Muscle layer of colon (tissue), 2 donors: ENCODE measurements around the gene TSC2.

Source experiments
- H3K27ac ChIP-seq: one replicate; pipeline ENCODE4 v1.7.0; 2013; ENCODE audit warnings: low read depth, mild to moderate bottlenecking, low read length, moderate library complexity
- H3K27me3 ChIP-seq, 2 donors: one replicate each; pipeline ENCODE4 v1.7.0; 2013; ENCODE audit warnings: low read length in 2 of 2, mild to moderate bottlenecking in 2 of 2; ENCODE audit not compliant: insufficient read depth in 2 of 2, control insufficient read depth in 1 of 2
- H3K36me3 ChIP-seq: one replicate; pipeline ENCODE4 v1.7.0; 2013; ENCODE audit warnings: mild to moderate bottlenecking, low read length; ENCODE audit not compliant: insufficient read depth
- H3K4me1 ChIP-seq: one replicate; pipeline ENCODE4 v1.7.0; 2013; ENCODE audit warnings: mild to moderate bottlenecking, low read length; ENCODE audit not compliant: insufficient read depth
- H3K4me3 ChIP-seq, 2 donors: one replicate each; pipeline ENCODE4 v1.7.0; 2013; ENCODE audit warnings: low read length in 2 of 2, low read depth in 1 of 2, mild to moderate bottlenecking in 1 of 2, moderate library complexity in 1 of 2
- H3K9ac ChIP-seq: one replicate; pipeline ENCODE4 v1.7.0; 2013; ENCODE audit warnings: low read length
- H3K9me3 ChIP-seq: one replicate; pipeline ENCODE4 v1.7.0; 2013; ENCODE audit warnings: mild to moderate bottlenecking, low read length
- donor health status: abdominal sarcoma.
- donor health status: Adenocarcinoma of cecum.

TSC2 gene

GRCh38 chr16:2034696-2035430, 12.9 kb upstream of the TSC2 start:
- Histone ChIP-seq H3K36me3 (no peaks in the 10 kb centered on the region), H3K4me3 (peak overlapping the region in 1 of 2 donors; percentile 0), H3K4me1 (peaks cover 61% of the 10 kb centered on the region)

DNA sequence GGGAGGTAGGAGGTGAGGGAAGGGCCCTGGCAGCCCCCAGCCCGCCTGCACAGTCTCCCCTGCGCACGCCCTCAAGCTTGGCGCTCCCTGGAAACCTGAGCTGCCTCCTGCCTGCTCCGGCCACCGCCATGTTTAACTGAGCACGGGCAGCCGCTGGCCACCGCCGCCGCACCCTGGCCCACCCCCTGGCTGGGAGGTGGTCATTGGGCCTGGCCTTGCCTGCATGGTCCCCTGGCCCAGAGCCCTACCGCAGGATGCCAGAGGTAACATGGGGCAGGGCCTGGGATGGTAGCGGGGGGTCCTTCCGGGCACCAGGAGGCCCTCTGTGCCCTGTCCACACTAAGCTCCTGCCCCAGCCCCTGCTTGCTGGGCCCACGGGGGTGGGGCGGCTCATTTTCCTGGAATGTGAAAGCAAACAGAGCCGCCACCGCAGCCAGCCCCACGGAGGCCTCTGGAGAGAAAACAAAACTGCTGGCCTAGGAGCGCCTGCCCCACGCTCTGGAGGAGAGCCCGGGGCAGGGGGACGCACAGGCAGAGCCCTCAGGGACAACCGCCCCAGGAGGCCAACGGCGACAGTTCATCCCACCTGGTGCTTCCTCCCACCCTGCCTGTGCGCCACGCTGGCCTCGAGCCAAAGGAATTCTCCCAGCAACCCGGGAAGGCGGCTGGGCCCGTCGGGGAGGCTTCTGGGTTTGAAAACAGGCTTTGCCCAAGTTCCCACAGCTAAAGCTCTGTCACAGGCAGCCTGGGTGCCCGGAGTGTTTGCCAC, 12.2 kb upstream of the TSC2 start:
- Histone ChIP-seq H3K4me3 (peak overlapping the region in 1 of 2 donors; percentile 0), H3K9me3 (no peaks in the 10 kb centered on the region), H3K9ac (no peak overlapping the region), H3K4me1 (peaks cover 66% of the 10 kb centered on the region), H3K27ac (peak overlapping the region; percentile 64), H3K36me3 (no peaks in the 10 kb centered on the region), H3K27me3 (no peaks in the 10 kb centered on the region)

More at GRCh38 chr16:2034696-2035430, 12.9 kb upstream of the TSC2 start:
- H3K9me3 ChIP-seq: no peaks in the 10 kb centered on the region
- peak overlapping the region; percentile 64 for H3K27ac ChIP-seq
- no peak overlapping the region for H3K9ac ChIP-seq
- H3K27me3 ChIP-seq: no peaks in the 10 kb centered on the region

GRCh38 chr16:2036200-2036966, 11.4 kb upstream of the TSC2 start:
- no peaks in the 10 kb centered on the region for H3K9me3 ChIP-seq
- peak overlapping the region; percentile 64 for H3K27ac ChIP-seq
- no peaks in the 10 kb centered on the region for H3K27me3 ChIP-seq
- H3K4me1 ChIP-seq: peaks cover 66% of the 10 kb centered on the region
- H3K36me3 ChIP-seq: no peaks in the 10 kb centered on the region
- H3K4me3 ChIP-seq: no peak overlapping the region
- no peak overlapping the region for H3K9ac ChIP-seq

GRCh38 chr16:2037115-2037514, 10.7 kb upstream of the TSC2 start:
- no peak overlapping the region for H3K27ac ChIP-seq
- H3K4me3 ChIP-seq: no peak overlapping the region
- peaks cover 66% of the 10 kb centered on the region for H3K4me1 ChIP-seq
- no peak overlapping the region for H3K9ac ChIP-seq
- H3K27me3 ChIP-seq: no peaks in the 10 kb centered on the region
- H3K9me3 ChIP-seq: no peaks in the 10 kb centered on the region
- no peaks in the 10 kb centered on the region for H3K36me3 ChIP-seq

DNA sequence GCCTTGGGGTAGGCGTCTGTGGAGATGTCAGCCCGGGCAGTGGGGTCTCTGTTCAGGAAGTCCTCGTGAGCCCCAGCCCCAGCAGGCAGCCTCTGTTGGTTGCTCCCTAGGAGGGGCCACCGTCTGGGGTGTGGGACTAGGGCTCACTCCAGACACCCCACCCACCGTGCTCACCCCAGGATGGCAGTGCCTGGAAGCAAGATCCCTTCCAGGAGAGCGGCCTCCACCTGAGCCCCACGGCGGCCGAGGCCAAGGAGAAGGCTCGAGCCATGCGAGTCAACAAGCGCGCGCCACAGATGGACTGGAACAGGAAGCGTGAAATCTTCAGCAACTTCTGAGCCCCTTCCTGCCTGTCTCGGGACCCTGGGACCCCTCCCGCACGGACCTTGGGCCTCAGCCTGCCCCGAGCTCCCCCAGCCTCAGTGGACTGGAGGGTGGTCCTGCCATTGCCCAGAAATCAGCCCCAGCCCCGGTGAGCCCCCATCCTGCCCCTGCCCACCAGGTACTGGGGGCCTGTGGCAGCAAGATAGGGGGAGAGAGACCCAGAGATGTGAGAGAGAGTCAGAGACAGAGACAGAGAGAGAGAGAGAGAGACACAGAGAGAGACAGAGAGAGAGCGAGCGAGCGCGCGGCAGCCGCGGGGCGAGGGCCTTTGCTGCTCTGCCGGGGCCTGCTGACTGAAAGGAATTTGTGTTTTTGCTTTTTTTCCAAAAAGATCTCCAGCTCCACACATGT, 10.0 kb upstream of the TSC2 start:
- no peaks in the 10 kb centered on the region for H3K27me3 ChIP-seq
- no peak overlapping the region for H3K4me3 ChIP-seq
- peaks cover 66% of the 10 kb centered on the region for H3K4me1 ChIP-seq
- no peak overlapping the region for H3K9ac ChIP-seq
- H3K9me3 ChIP-seq: no peaks in the 10 kb centered on the region
- H3K36me3 ChIP-seq: no peaks in the 10 kb centered on the region
- no peak overlapping the region for H3K27ac ChIP-seq

DNA sequence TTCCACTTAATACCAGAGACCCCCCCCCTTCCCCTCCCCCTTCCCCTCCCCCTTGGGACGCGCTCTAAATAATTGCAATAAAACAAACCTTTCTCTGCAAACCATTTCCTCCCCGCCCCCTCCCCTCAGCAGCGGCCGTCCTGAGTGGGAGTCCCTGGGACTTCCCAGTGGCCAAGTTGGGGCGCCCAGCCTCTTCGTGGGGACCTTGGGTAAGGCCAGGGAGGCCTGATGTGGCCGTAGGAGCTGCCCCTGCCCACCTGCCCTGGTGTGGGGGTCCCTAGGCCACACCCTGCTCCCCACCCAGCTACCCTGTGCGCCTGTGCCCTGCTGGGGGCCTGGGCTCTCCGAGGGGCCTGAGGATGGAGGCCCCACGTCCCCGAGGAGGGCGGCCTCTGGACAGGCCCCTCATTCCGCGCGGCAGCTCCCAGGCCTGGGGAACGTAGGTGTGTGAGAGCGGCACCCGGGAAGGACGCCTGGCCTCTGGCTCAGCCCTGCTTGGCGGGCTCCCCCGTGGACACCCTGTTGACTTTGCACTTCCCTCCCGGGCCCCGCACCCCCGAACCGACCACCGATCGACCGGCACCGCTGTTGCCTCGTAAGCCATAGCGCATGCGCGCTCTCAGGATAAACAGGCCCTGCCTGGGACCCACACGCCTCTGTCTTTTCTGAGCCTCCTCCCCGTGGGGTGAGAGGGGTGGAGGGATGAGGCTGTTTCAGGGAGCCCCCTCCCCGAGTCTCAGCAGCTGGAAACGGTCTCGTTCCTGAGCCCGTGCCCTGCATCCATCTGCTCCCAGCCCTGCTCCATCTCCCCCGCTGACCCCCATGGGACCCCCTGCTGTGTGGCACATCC, 9.2 kb upstream of the TSC2 start:
- Histone ChIP-seq H3K9me3 (no peaks in the 10 kb centered on the region), H3K27me3 (no peaks in the 10 kb centered on the region), H3K27ac (peak overlapping the region; percentile 0), H3K4me3 (peak overlapping the region in 1 of 2 donors; percentile 18), H3K36me3 (no peaks in the 10 kb centered on the region), H3K9ac (peak overlapping the region; percentile 33), H3K4me1 (peaks cover 62% of the 10 kb centered on the region)

DNA sequence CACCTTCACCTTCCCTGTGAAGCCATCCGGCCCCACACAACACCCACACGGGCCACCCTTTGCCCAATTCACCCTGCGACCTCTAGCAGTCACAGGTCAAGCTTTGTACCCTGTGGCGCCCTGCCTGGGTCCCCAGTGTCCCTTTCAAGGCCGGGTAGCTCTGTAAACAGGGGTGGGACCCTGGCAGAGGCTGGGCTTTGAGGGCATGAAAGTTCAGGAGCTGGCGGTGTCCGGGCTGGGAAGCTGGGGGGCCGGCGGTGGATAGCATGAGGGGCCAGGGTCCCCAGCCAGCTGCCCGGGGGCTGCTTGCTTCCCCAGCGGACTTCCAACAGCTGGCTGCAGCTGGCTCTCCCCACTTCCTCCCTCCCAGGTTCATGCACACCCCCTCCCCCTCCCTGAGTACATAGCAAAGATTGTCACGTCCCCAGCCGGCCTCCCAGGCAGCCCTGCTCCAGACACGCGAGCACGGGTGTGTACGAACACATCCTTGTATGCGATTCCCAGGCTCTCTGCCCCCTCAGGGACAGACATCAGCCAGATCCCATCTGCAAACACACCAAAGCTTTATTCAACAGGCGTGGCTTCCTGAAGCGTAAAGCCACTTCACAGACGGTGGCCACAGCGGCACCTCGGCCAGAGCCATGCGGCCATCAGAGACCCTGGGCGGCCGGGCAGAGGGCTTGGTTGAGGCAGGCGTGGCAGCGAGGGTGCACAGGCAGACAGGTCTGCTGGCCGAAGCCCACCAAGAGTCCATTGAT, 8.3 kb upstream of the TSC2 start:
- H3K27me3 ChIP-seq: no peaks in the 10 kb centered on the region
- peaks cover 57% of the 10 kb centered on the region for H3K4me1 ChIP-seq
- peak overlapping the region; percentile 33 for H3K9ac ChIP-seq
- no peak overlapping the region for H3K4me3 ChIP-seq
- no peaks in the 10 kb centered on the region for H3K36me3 ChIP-seq
- peak overlapping the region; percentile 0 for H3K27ac ChIP-seq
- no peaks in the 10 kb centered on the region for H3K9me3 ChIP-seq

GRCh38 chr16:2040041-2040786, 7.6 kb upstream of the TSC2 start:
- no peak overlapping the region for H3K4me3 ChIP-seq
- H3K27me3 ChIP-seq: no peaks in the 10 kb centered on the region
- no peaks in the 10 kb centered on the region for H3K36me3 ChIP-seq
- H3K9me3 ChIP-seq: no peaks in the 10 kb centered on the region
- H3K9ac ChIP-seq: no peak overlapping the region
- H3K4me1 ChIP-seq: peaks cover 51% of the 10 kb centered on the region
- H3K27ac ChIP-seq: no peak overlapping the region

GRCh38 chr16:2040787-2041522, 6.8 kb upstream of the TSC2 start:
- no peak overlapping the region for H3K9ac ChIP-seq
- H3K27me3 ChIP-seq: no peaks in the 10 kb centered on the region
- H3K9me3 ChIP-seq: no peaks in the 10 kb centered on the region
- H3K4me3 ChIP-seq: no peak overlapping the region
- H3K4me1 ChIP-seq: peaks cover 47% of the 10 kb centered on the region
- no peaks in the 10 kb centered on the region for H3K36me3 ChIP-seq
- no peak overlapping the region for H3K27ac ChIP-seq
